Measurements from ENCODE around the gene ALKBH4. TPM values are rescaled to one million over a fixed set of nuclear protein-coding genes. Genes with fewer than 3 reads are reported as not detected.

The ALKBH4 gene
- total RNA-seq, 1 donor from 2014 or later: 12.5 TPM

DNA sequence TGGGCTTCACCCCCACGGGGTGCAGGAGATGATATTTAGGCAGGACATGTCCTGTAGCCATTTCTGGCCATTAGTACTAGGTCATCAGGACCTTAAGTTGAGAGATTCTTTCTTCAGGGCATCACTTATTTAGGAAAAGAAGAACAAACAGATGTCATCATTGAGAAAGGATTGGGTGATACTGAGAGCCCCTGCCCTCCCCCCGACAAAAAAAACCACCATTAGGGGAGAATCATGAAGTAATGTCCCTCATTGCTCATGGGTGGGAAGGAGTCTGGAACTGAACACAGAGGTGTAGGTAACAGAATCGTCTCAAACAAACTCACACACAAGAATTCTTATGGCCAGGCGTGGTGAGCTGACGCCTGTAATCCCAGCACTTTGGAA is 37.7 kb downstream of the ALKBH4 start:
- DNase-seq (ENCODE audit: low read depth): no peak
- Histone ChIP-seq H3K4me3 (ENCODE audit: low read depth, low read length) (no peak overlapping the region), H3K36me3 (ENCODE audit: control insufficient read depth, insufficient read depth, low read length) (peaks cover 3% of the 10 kb centered on the region), H3K27me3 (ENCODE audit: control insufficient read depth, insufficient read depth, low read length) (no peaks in the 10 kb centered on the region)
- TF ChIP-seq CTCF (IDR thresholded peaks at IDR 0.05; ENCODE audit: insufficient read depth, low read length, poor library complexity, severe bottlenecking): no peak

DNA sequence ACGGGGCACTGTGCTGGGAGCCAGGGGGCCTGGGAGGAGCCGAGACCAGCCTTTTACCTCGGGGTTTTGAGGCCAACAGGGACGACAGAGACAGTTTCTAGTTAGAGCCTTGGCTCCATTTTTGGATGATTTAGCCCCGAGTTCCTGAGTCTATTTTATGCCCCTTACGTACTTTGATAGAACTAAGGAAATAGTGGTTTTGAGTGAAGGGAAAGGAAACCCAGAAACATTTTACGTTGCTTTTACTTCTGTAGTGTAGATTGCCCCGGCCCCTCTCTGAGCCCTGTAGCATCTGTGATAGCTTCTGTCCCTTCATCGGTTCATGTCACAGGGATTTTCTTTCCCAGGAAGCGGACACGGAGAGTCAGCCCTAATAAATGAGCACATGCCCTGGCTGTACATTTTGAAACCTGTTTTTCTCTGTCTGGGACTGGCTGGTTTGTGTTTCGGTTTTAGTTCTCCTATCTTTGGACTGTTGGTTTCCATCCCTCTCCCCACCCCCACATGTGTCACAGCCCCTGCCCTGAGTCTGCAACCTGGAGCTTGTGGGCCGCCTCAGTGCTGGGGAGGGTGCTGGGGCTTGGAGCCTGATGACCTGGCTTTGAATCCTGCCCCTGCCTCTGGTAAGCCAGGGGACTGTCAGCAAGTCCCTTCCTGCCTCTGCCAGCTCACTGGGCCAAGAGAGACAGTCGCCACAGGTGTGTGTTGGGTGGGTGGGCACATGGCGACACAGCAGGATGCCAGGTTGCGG is 38.2 kb downstream of the ALKBH4 start:
- no peak for DNase-seq (ENCODE audit: low read depth)
- Histone ChIP-seq H3K36me3 (ENCODE audit: control insufficient read depth, insufficient read depth, low read length) (peaks cover 3% of the 10 kb centered on the region), H3K27me3 (ENCODE audit: control insufficient read depth, insufficient read depth, low read length) (no peaks in the 10 kb centered on the region), H3K4me3 (ENCODE audit: low read depth, low read length) (no peak overlapping the region)
- TF ChIP-seq CTCF (IDR thresholded peaks at IDR 0.05; ENCODE audit: insufficient read depth, low read length, poor library complexity, severe bottlenecking): no peak

DNA sequence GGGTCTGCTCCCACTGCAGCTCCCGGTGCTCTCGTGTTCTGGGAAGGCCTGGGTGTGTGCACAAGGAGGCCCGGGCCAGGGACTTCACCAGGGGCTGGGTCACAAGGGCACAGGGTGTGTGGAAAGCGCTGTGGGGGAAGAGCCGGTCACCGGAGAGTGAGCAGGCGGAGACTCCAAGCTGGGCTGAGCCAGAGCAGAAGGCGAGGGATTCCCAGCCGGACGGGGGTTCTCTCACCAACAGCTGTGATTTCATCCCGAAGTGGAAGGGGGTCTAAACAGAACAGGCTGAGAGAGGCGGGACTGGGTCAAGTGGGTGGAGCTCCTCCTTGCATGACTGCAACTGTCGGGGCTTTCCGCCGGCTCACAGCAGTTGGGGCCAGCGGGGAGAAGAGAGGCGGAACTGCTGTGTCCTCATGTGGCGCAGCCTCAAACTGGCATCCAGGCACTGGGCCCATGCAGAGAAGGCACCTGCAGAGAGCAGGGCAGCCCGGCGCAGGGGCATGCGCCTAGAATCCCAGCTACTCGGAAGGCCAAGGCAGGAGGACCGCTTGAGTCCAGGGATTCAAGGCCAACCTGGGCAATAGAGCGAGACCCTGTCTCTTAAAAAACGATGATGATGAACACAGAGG is 38.9 kb downstream of the ALKBH4 start:
- Histone ChIP-seq H3K4me3 (ENCODE audit: low read depth, low read length) (no peak overlapping the region), H3K36me3 (ENCODE audit: control insufficient read depth, insufficient read depth, low read length) (peaks cover 3% of the 10 kb centered on the region), H3K27me3 (ENCODE audit: control insufficient read depth, insufficient read depth, low read length) (no peaks in the 10 kb centered on the region)
- no peak for DNase-seq (ENCODE audit: low read depth)
- no peak for TF ChIP-seq CTCF (IDR thresholded peaks at IDR 0.05; ENCODE audit: insufficient read depth, low read length, poor library complexity, severe bottlenecking)

DNA sequence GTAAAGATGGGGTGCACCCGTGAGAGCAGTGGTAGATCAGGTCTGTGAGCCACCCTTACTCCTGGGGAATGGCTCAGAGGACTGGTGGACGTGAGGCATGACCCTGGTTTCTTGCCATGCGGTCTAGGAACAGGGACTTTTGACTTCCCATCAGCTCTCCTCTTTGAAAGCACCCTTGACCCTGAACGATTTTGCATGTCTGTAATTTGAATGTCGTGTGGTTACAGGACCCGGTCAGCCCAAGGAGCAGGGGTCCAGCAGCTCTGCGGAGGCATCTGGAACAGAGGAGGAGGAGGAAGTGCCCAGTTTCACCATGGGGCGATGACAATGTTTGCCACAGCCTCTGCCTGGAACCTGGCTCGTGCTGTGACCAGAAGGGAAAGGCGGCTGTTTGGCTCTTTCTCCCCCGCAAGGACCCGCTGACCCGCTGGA is 39.9 kb downstream of the ALKBH4 start:
- Histone ChIP-seq H3K36me3 (ENCODE audit: control insufficient read depth, insufficient read depth, low read length) (peaks cover 3% of the 10 kb centered on the region), H3K27me3 (ENCODE audit: control insufficient read depth, insufficient read depth, low read length) (no peaks in the 10 kb centered on the region), H3K4me3 (ENCODE audit: low read depth, low read length) (no peak overlapping the region)
- DNase-seq (ENCODE audit: low read depth): no peak
- TF ChIP-seq CTCF (IDR thresholded peaks at IDR 0.05; ENCODE audit: insufficient read depth, low read length, poor library complexity, severe bottlenecking): no peak

DNA sequence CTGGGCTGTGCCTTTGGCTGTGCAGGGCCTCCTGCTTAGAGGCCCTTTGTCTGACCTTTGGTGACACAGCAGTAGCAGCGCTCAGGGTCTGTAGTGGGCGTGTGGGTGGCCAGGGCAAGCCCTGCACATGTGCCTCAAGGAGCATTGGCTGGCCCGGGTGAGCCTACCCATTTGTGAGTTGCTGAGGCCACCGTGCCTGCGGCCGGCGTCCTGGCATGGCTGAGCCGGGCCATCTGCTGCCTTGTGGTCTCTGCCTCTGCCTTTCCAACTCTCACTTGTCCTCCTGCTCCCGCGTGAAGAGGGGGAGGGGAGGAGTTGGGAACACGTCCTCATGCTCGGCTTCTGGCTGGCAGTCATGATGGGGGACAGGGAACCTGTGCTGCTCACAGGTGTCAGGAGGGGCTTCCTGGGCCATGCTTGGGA is 40.5 kb downstream of the ALKBH4 start:
- Histone ChIP-seq H3K36me3 (ENCODE audit: control insufficient read depth, insufficient read depth, low read length) (peaks cover 3% of the 10 kb centered on the region), H3K27me3 (ENCODE audit: control insufficient read depth, insufficient read depth, low read length) (no peaks in the 10 kb centered on the region), H3K4me3 (ENCODE audit: low read depth, low read length) (no peak overlapping the region)
- no peak for TF ChIP-seq CTCF (IDR thresholded peaks at IDR 0.05; ENCODE audit: insufficient read depth, low read length, poor library complexity, severe bottlenecking)
- DNase-seq (ENCODE audit: low read depth): no peak
